ENCODE results near the gene IL1R1.
"Not testable (repeated sequence)": the region's sequence is repeated elsewhere in the genome, so short reads cannot be mapped to it uniquely, and the experiment has no call there.

The IL1R1 gene

DNA sequence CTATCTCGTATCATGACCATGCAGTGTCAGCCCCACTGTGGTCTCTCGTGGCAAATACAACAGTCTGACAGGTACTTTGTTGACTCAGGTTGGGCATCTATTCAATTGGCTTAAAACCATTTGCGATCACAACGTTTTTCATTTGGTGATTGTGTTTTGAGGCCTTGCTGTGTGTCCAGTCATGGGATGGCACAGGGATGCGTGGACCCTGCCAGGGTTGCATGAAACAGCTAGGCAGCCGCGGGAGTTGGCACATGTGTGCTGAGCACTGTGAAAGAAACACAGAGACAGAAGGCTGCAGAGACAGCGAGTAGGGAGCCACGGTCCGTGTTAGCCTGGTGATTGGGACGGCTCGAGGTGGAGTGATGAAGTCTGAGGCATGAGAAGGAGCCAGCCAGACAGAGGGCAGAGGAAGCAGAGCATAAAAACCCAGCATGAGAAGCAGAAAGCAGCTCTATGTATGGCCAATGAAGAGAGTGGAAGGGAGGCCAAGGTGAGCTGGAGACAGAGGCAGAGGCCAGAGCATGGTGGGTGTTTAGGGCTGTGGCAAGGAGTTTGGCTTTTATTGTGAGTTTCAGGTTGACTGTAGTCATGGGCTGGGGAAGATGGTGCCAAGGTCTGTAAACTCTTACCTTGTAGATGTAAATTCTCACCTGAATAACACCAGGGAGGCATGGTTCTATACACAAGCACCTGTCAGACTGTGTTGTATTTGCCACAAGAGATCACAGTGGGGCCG lies 31.8 kb upstream of the IL1R1 start:
- no peak for DNase-seq (ENCODE audit: low spot score)

DNA sequence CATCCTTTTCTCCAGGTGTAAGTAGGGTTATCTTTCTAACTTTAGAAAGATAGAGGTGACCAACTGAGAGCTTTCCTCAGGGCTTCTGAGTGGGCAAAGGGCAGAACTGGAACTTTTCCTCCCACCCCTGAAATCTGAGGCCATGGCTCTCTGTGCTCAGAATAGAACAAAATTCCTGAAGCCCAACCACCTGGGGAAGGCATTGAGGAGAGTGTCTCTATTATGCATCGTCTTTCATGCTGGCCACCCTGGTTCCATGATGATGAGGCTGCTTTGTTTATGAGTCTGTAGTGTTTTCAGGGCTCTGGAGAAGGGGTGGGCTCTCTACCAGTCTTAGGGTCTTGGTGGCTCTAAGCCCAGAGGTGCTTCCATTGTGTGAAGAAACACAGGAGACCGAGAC lies 30.7 kb upstream of the IL1R1 start:
- no peak for DNase-seq (ENCODE audit: low spot score)

- DNase-seq (ENCODE audit: low spot score): peak; percentile 20
Observed at GRCh38 chr2:102112271-102112670, 30.3 kb upstream of the IL1R1 start.

DNA sequence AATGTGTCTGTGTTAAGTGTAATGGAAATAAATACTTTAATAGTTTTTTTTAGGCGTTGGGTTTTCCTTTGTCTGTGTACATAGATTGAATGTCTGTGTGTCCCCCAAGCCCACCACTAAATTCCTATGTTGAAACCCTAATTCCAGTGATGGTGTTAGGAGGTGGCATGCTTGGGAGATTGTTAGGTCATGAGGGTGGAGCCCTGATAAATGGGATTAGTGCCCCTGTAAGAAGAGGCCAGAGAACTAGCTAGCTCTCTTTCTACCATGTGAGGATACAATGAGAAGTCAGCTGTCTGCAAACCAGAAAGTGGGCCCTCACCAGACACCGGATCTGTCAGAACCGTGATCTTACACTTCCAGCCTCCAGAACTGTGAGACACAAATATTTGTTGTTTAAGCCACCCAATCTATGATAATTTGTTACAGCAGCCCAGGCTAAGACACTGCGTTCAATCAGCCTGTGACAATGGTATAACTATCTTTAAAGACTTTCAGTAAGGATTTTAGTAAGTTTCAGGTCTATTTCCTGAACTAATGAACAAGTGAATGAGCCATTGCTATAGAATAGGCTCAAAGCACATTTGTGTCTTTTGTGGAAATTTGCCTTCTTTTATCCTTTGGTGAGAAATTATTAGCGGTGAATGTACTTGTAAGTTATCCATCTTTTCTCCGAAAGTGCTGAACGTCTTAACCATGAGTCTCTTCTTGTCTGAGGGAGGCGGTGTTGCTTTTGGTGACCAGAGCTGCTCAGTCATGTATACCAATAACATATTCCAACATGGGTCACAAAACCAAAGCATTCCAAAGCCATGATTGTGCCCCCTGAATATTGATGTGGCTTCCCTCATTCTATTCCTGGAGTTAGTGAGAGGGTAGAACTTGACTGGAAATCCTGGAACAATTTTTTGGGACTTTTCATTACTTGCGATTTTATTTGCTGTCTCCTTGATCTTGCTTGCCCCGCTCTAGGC lies 29.6 kb upstream of the IL1R1 start:
- DNase-seq (ENCODE audit: low spot score): no peak

GRCh38 chr2:102114290-102114721 lies 28.2 kb upstream of the IL1R1 start:
- no peak for DNase-seq (ENCODE audit: low spot score)

DNA sequence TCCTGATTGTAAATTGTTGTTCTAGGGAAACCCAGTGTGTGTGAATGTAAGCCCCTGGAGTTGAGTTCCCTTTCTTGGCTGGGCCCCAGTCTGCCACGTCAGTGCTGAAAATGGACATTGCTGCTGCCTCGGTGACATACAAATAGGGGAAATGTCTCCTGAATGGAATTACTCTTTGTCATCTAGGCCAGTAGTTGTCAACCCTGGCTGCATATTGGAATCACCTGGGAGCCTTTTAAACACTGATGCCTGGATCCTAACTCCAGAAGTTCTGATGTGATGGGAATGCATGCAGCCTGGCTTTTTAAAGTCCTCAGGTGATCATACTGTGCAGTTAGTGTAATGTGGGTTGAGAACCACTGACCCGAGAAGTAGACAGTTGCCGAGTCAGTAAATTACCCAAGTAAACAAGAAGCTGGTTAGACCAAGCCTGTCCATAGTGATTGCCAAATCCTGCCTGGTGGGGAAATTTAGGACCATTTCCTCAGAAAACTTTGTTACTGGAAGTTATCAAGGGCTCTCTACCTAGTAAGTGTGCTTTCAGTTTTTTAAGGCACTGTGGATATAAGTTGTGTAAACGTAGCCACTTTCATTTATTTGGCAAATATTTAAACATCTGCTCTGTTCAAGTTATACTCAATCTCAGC lies 27.6 kb upstream of the IL1R1 start:
- DNase-seq (ENCODE audit: low spot score): no peak

- no peak for DNase-seq (ENCODE audit: low spot score)
Observed at GRCh38 chr2:102116630-102117471, 25.7 kb upstream of the IL1R1 start.

GRCh38 chr2:102117472-102117858 lies 25.1 kb upstream of the IL1R1 start:
- DNase-seq (ENCODE audit: low spot score): no peak

- no peak for DNase-seq (ENCODE audit: low spot score)
Observed at GRCh38 chr2:102119255-102119654, 23.3 kb upstream of the IL1R1 start.

GRCh38 chr2:102120261-102120660 lies 22.3 kb upstream of the IL1R1 start:
- no peak for DNase-seq (ENCODE audit: low spot score)

GRCh38 chr2:102120701-102121159 lies 21.8 kb upstream of the IL1R1 start:
- no peak for DNase-seq (ENCODE audit: low spot score)

DNA sequence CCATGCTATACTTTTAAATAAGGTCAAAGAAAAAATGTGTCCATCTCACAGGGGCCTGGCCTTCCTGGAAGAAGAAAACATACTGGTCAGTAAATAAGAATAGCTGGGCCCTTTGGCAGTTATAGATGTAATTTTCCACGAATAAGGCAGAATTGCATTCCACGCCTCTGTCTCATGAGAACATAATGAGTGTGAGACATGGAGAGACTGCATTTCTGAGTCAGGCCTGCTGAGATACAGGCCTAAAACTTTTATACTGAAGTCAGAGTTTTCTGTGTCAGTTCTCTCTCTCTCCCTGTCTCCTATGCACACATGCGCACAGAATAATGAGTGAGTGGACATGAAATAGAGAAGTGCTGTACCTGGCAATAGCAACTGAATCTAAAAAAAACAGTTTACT lies 20.4 kb upstream of the IL1R1 start:
- no peak for DNase-seq (ENCODE audit: low spot score)

DNA sequence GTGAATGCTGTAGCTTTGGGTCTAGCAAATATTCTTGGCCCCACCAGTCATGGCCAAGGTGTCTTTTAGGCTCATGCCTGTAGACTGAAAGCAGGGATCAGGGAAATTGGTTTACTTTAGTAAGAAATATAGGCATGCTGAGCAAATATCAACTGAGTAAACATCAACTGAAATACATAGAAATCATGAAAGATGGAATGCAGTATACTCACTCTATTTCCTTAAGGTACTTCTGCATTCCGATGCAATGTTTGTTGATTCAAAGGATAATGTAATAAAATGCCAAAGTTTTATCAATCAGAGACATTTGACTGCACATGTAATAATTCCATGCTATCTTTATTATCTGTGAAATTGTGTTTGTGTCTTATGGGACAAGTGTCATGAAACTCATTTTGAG lies 19.6 kb upstream of the IL1R1 start:
- no peak for DNase-seq (ENCODE audit: low spot score)

DNA sequence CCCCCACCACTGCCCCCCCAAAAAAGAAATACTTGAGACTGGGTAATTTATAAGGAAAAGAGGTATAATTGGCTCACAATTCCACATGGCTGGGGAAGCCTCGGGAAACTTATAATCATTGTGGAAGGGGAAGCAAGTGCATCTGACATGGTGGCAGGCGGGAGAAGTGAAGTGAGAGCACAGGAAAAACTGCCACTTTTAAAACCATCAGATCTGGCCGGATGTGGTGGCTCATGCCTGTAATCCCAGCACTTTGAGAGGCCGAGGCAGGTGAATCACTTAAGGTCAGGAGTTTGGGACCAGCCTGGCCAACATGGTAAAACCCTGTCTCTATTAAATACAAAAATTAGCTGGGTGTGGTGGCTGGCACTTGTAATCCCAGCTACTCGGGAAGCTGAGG lies 18.1 kb upstream of the IL1R1 start:
- not testable (repeated sequence) for DNase-seq (ENCODE audit: low spot score)

DNA sequence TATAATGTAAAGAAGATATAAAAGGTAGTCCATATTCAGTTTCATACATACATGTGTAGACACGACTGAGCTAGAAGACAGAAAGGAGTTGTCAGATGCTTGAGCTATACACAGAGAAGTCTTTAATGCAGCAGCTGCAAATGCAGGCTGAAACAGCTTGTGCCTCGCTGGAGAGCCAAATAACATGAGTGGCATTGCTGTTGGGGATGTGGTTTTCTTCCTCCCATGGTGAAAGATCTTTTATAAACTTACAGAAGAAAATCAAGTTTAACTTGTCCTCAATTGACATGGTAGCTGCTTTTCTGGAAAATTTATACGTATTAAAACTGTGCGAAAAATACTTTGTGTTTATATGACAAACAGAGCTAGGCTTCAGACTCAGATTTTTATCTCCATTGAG lies 16.4 kb upstream of the IL1R1 start:
- DNase-seq (ENCODE audit: low spot score): no peak

DNA sequence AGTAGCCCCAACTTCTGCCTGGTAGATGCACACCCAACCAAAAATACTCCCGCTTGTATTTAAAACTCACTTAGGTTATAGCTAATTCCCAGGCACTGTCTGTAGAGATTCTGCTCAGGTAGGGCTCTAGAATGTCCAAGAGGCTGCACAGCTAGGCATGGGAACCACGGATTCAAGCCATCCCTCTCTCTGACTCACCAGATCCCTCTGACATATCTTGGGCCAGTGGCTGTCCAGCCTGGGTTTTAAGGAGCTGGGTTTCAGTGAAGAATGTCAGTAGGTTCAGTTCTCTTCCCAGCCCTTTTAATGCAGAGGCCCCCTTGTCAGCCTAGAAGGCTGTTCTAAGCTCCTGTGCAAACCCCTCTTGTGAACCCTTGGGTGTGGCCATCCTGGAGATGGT lies 15.9 kb upstream of the IL1R1 start:
- DNase-seq (ENCODE audit: low spot score): no peak

GRCh38 chr2:102129082-102129481 lies 13.5 kb upstream of the IL1R1 start:
- no peak for DNase-seq (ENCODE audit: low spot score)

GRCh38 chr2:102129951-102130646 lies 12.4 kb upstream of the IL1R1 start:
- DNase-seq (ENCODE audit: low spot score): no peak

DNA sequence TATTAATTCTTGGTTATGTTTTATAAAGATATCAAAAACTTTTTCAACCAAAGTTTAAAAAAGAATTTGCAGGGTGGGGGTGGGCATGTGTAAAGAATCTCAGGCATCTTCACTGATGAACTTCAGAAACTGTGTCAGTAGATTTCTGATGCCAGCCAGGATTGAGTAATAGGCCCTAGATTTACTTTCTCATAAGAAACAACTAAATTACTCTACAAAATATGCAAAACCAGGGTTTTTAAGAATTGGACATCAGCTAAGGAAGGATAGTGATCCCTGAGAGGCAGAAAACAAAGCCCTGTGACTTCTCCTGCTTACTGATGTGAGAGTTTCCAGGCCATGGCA lies 11.9 kb upstream of the IL1R1 start:
- no peak for DNase-seq (ENCODE audit: low spot score)

DNA sequence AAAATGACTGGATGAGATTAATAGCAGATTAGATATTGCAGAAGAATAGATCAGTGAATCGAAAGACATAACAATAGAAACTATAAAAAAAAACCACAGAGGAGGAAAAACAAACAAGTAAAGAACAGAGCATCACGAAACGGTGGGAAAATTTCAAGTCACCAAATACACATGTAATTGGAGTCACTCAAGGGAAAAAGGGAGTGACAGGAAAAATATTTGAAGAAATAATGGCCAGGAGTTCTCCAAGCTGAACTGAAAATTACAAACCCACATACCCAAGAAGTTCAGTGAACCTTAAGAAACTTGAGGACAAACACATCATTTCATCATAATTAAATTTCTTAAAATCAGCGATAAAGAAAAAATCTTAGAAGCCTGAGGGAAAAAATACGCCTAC lies 11.0 kb upstream of the IL1R1 start:
- no peak for DNase-seq (ENCODE audit: low spot score)

DNA sequence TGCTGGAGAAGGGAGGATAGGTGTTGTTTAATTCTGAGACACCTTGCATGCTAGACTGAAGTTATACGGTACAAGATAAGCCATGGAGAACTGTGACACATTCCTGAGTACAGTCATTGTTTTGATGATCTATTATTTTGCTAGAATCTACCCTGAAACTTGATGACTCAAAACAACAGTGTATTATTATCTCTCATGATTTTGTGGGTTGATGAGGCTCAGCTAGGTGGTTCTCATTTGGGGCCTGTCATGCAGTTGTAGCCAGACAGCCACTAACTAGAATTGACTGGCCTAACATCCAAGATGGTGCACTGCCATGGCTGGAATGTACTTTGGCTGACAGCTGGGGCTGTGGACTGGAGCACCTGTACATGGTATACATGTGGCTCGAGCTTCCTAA lies 5.4 kb upstream of the IL1R1 start:
- no peak for DNase-seq (ENCODE audit: low spot score)

Data from CD4-positive, alpha-beta T cell treated with Interleukin-2 at 100 ng/mL for 4 hours (primary cell).